SK-N-SH (cell line): ENCODE data around the gene NADSYN1. TPM values are rescaled to one million over a fixed set of nuclear protein-coding genes. Genes with fewer than 3 reads are reported as not detected.

Experiments used
- CTCF ChIA-PET: fragments of 300-600, 350-600 bp; formaldehyde crosslinking; extraction: SDS; loops from one replicate; lab custom pipeline; 2021; lab: Yijun Ruan, JAX
- POLR2A ChIA-PET: fragments of 350-600 bp; sonication (Branson Sonifier 250); formaldehyde crosslinking; extraction: SDS; loops from one replicate; lab custom pipeline; 2020; ENCODE audit warnings: antibody characterized with exemption, inconsistent platforms; lab: Yijun Ruan, JAX
- DNase-seq: peaks from one replicate; pipeline ENCODE4 v3.0.0; 2012
- H2AFZ ChIP-seq: fragments of 200-600 bp; sonication (generic); 2 replicates; pipeline ENCODE4 v1.8.1; 2016; ENCODE audit warnings: antibody characterized with exemption, mild to moderate bottlenecking, low read depth
- H3F3A ChIP-seq: fragments of 200-600 bp; sonication (generic); replicated peaks from 2 replicates; pipeline ENCODE3; 2016; ENCODE audit warnings: antibody characterized with exemption, mild to moderate bottlenecking; ENCODE audit not compliant: insufficient read depth
- H3K27ac ChIP-seq, 2 experiments: fragments of 200-500 bp in 1 of 2; fragments of 200-600 bp in 1 of 2; sonication (Bioruptor generic) in 1 of 2; sonication (generic), shearing (Covaris generic) in 1 of 2; 2 replicates each; pipeline versions ENCODE4 v1.5.1 to v1.6.1; 2014 to 2016; ENCODE audit warnings: low read depth in 2 of 2, inconsistent platforms in 1 of 2, low read length in 1 of 2, mild to moderate bottlenecking in 1 of 2, mixed read lengths in 1 of 2
- H3K27me3 ChIP-seq: fragments of 200-600 bp; sonication (generic), shearing (Covaris generic); 2 replicates; pipeline ENCODE4 v1.6.1; 2016; ENCODE audit warnings: mixed run types; ENCODE audit not compliant: insufficient read depth
- H3K36me3 ChIP-seq, 2 experiments: fragments of 200-500 bp in 1 of 2; fragments of 200-600 bp in 1 of 2; sonication (Bioruptor generic) in 1 of 2; sonication (generic) in 1 of 2; replicated peaks in 1 of 2; 2 replicates each; pipeline versions ENCODE3 to v1.5.1; 2014 to 2016; ENCODE audit warnings: low read length in 1 of 2, mild to moderate bottlenecking in 1 of 2; ENCODE audit not compliant: insufficient read depth in 2 of 2, control insufficient read depth in 1 of 2
- H3K4me1 ChIP-seq, 2 experiments: fragments of 200-500 bp in 1 of 2; fragments of 200-600 bp in 1 of 2; sonication (Bioruptor generic) in 1 of 2; sonication (generic), shearing (Covaris generic) in 1 of 2; 2 replicates each; pipeline versions ENCODE4 v1.5.1 to v1.6.1; 2014 to 2016; ENCODE audit warnings: low read depth in 1 of 2, low read length in 1 of 2, mixed run types in 1 of 2; ENCODE audit not compliant: insufficient read depth in 2 of 2, control insufficient read depth in 1 of 2
- H3K4me2 ChIP-seq: fragments of 200-600 bp; sonication (generic), shearing (Covaris generic); 2 replicates; pipeline ENCODE4 v1.6.1; 2017; ENCODE audit warnings: mixed run types
- H3K4me3 ChIP-seq, 2 experiments: fragments of 200-500 bp in 1 of 2; fragments of 200-600 bp in 1 of 2; sonication (Bioruptor generic) in 1 of 2; sonication (generic), shearing (Covaris generic) in 1 of 2; 2 replicates each; pipeline versions ENCODE4 v1.5.1 to v1.8.1; 2014 to 2016; ENCODE audit warnings: low read depth in 2 of 2, inconsistent platforms in 1 of 2, low read length in 1 of 2, mild to moderate bottlenecking in 1 of 2, mixed read lengths in 1 of 2, moderate library complexity in 1 of 2
- H3K79me2 ChIP-seq: fragments of 200-600 bp; sonication (generic); 2 replicates; pipeline ENCODE4 v1.8.1; 2017; ENCODE audit warnings: mild to moderate bottlenecking; ENCODE audit not compliant: insufficient read depth
- H3K9ac ChIP-seq: fragments of 200-600 bp; sonication (generic); 2 replicates; pipeline ENCODE4 v1.6.1; 2017; ENCODE audit warnings: mixed run types
- H3K9me2 ChIP-seq: fragments of 200-600 bp; sonication (generic); 2 replicates; pipeline ENCODE4 v1.6.1; 2017; ENCODE audit warnings: mixed run types
- H3K9me3 ChIP-seq: fragments of 200-600 bp; sonication (generic); 2 replicates; pipeline ENCODE4 v1.6.1; 2017; ENCODE audit warnings: mixed run types, mild to moderate bottlenecking, moderate library complexity
- H4K20me1 ChIP-seq: fragments of 200-600 bp; sonication (generic); 2 replicates; pipeline ENCODE4 v1.6.1; 2017; ENCODE audit warnings: mild to moderate bottlenecking, mixed run types; ENCODE audit not compliant: insufficient read depth
- ELF1 ChIP-seq: IDR thresholded peaks from 2 replicates; pipeline ENCODE4 v1.4.0; 2012
- EP300 ChIP-seq, 2 experiments: IDR thresholded peaks; 2 replicates each; pipeline versions ENCODE4 v1.4.0 to v1.6.1; 2012; ENCODE audit warnings: borderline replicate concordance in 1 of 2, low read depth in 1 of 2, low read length in 1 of 2
- EZH2phosphoT487 ChIP-seq: fragments of 200-600 bp; sonication (generic); IDR thresholded peaks from 2 replicates; pipeline ENCODE4 v1.6.1; 2017; ENCODE audit warnings: low read depth, mixed run types, mild to moderate bottlenecking, antibody characterized with exemption, moderate library complexity, borderline replicate concordance
- FOSL2 ChIP-seq: IDR thresholded peaks from 2 replicates; pipeline ENCODE4 v1.4.0; 2012; ENCODE audit warnings: low read depth, mild to moderate bottlenecking, moderate library complexity, borderline replicate concordance
- FOXJ3 ChIP-seq: sonication (generic); formaldehyde crosslinking; IDR thresholded peaks from 2 replicates; pipeline ENCODE4 v1.5.1; 2020; ENCODE audit warnings: mild to moderate bottlenecking, missing genetic modification reagents
- GATA2 ChIP-seq: sonication (generic); formaldehyde crosslinking; IDR thresholded peaks from 2 replicates; pipeline ENCODE4 v1.5.0; 2020; ENCODE audit warnings: mild to moderate bottlenecking, missing genetic modification reagents
- MEF2A ChIP-seq: IDR thresholded peaks from 2 replicates; pipeline ENCODE4 v1.4.0; 2012; ENCODE audit warnings: low read depth, borderline replicate concordance
- MXI1 ChIP-seq: IDR thresholded peaks from 2 replicates; pipeline ENCODE4 v1.6.1; 2012; ENCODE audit warnings: mild to moderate bottlenecking, low read depth, low read length, improper control_type of control experiment
- SIN3A ChIP-seq: IDR thresholded peaks from 2 replicates; pipeline ENCODE4 v1.6.1; 2012; ENCODE audit warnings: low read depth, mild to moderate bottlenecking, low read length, moderate library complexity, borderline replicate concordance
- TAF1 ChIP-seq: IDR thresholded peaks from 2 replicates; pipeline ENCODE4 v1.6.1; 2012; ENCODE audit warnings: low read depth, mild to moderate bottlenecking, low read length, moderate library complexity, borderline replicate concordance
- YY1 ChIP-seq: IDR thresholded peaks from 2 replicates; pipeline ENCODE4 v1.4.0; 2012; ENCODE audit warnings: low read depth, mild to moderate bottlenecking
- WGBS: methylation state at CpG from one replicate; pipeline ENCODE4 v1.1.6; 2017; ENCODE audit warnings: low lambda C conversion rate; 5-methylcytosine and 5-hydroxymethylcytosine counted together
- polyA plus RNA-seq, 3 experiments: library from polyadenylated mRNA; depleted of rRNA; stranded (reverse); fragments of >200 nt; gene quantifications; 2 replicates each; pipeline ENCODE4 v1.2.3, GENCODE V29; 2012
- TF ChIP-seq, protein P1 (sequence below): fragments of 150-350 bp; IDR thresholded peaks from 2 replicates; pipeline ENCODE4 v1.6.1; 2016; ENCODE audit warnings: mild to moderate bottlenecking, low read depth, low read length
- TF ChIP-seq, protein P2 (sequence below): IDR thresholded peaks from 2 replicates; pipeline ENCODE4 v1.4.0; 2012; ENCODE audit warnings: low read depth, borderline replicate concordance
- TF ChIP-seq, protein P3 (sequence below): IDR thresholded peaks from 2 replicates; pipeline ENCODE4; 2012

NADSYN1 gene
- polyA plus RNA-seq, 1 of the 3 experiments (the other 2 are of a cell fraction) = 62.5 TPM

DNA sequence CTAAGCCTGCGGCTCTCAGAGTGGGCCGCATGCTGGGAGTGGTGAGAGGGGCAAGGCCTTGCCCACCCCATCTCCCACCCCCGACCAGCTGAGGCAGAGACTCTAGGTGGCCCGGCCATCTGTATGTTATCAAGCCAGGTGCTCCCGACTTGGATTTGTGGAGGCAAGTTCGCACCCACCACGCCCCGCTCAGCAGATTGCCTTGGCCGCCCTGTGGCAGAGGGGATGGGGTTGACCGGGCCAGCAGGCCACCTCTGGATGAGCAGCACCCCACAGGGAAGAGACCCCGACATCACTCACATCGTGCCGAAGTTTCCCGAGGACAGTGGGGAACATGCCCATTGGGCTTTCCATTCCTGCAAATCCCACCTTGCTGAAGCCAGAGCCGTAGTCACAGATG, 45.6 kb upstream of the NADSYN1 start:
- 48% methylated on average over 5 of the region's 15 CpGs for WGBS
- TF ChIP-seq MEF2A (no peak), MXI1 (no peak), SIN3A (no peak), ELF1 (no peak), EZH2phosphoT487 (no peak), TAF1 (no peak), YY1 (no peak), GATA2 (CRISPR knock-in tag) (no peak)
- TF ChIP-seq, protein P1, sequence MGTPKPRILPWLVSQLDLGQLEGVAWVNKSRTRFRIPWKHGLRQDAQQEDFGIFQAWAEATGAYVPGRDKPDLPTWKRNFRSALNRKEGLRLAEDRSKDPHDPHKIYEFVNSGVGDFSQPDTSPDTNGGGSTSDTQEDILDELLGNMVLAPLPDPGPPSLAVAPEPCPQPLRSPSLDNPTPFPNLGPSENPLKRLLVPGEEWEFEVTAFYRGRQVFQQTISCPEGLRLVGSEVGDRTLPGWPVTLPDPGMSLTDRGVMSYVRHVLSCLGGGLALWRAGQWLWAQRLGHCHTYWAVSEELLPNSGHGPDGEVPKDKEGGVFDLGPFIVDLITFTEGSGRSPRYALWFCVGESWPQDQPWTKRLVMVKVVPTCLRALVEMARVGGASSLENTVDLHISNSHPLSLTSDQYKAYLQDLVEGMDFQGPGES = no peak
- TF ChIP-seq, protein P2, sequence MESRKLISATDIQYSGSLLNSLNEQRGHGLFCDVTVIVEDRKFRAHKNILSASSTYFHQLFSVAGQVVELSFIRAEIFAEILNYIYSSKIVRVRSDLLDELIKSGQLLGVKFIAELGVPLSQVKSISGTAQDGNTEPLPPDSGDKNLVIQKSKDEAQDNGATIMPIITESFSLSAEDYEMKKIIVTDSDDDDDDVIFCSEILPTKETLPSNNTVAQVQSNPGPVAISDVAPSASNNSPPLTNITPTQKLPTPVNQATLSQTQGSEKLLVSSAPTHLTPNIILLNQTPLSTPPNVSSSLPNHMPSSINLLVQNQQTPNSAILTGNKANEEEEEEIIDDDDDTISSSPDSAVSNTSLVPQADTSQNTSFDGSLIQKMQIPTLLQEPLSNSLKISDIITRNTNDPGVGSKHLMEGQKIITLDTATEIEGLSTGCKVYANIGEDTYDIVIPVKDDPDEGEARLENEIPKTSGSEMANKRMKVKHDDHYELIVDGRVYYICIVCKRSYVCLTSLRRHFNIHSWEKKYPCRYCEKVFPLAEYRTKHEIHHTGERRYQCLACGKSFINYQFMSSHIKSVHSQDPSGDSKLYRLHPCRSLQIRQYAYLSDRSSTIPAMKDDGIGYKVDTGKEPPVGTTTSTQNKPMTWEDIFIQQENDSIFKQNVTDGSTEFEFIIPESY = no peak
- no peaks in the 10 kb centered on the region for H3K27me3 ChIP-seq
- no peaks in the 10 kb centered on the region for H3F3A ChIP-seq
- no peaks in the 10 kb centered on the region for H3K9me2 ChIP-seq
- DNase-seq = no peak
- ChIA-PET CTCF (interaction anchor here (1.3 kb wide), 1 partner anchor 17 kb away, joined by 3 read pairs; no protein-coding TSS in a partner anchor), POLR2A (no interaction called here)
- H3K4me2 ChIP-seq = no peak overlapping the region
- no peaks in the 10 kb centered on the region for H4K20me1 ChIP-seq
- no peak overlapping the region for H3K4me3 ChIP-seq
- H3K79me2 ChIP-seq = no peaks in the 10 kb centered on the region
- no peaks in the 10 kb centered on the region; a peak in 1 of 4 replicates for H3K4me1 ChIP-seq
- no peaks in the 10 kb centered on the region for H3K36me3 ChIP-seq
- no peak overlapping the region for H3K9ac ChIP-seq
- no peak overlapping the region for H2AFZ ChIP-seq
- H3K9me3 ChIP-seq = no peaks in the 10 kb centered on the region
- no peak overlapping the region for H3K27ac ChIP-seq

DNA sequence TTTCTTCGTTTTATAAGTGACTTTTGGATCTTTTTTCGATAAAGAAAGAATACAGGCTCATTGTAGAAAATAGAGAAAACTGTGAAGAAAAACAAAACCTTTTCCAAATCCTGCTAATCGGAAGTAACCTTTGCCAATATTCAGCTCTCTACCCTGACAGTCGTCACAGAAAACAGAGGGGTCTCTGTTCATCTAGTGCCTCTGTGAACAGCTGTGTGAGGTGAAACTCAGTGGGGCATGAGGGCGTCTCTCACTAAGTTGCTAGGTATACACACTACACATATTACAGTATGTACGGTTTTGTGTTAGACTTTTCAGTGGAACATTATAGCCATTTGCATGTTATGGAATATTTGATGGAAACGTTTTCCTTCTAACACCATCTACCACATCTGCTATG, 44.2 kb upstream of the NADSYN1 start:
- Histone ChIP-seq H3F3A (no peaks in the 10 kb centered on the region), H3K79me2 (no peaks in the 10 kb centered on the region), H3K4me2 (no peak overlapping the region), H3K27ac (no peak overlapping the region), H3K4me1 (no peaks in the 10 kb centered on the region; a peak in 1 of 4 replicates), H3K9ac (no peak overlapping the region), H3K9me2 (no peaks in the 10 kb centered on the region), H2AFZ (no peak overlapping the region), H3K4me3 (no peak overlapping the region), H3K36me3 (no peaks in the 10 kb centered on the region), H3K27me3 (no peaks in the 10 kb centered on the region), H4K20me1 (no peaks in the 10 kb centered on the region), H3K9me3 (no peaks in the 10 kb centered on the region)
- DNase-seq = no peak
- POLR2A ChIA-PET = no interaction called here
- CTCF ChIA-PET = no interaction called here
- WGBS = 30% methylated on average over 7 of the region's 7 CpGs
- no peak for TF ChIP-seq GATA2 (CRISPR knock-in tag)
- TF ChIP-seq FOXJ3 (CRISPR knock-in tag) = no peak
- TF ChIP-seq, protein P3, sequence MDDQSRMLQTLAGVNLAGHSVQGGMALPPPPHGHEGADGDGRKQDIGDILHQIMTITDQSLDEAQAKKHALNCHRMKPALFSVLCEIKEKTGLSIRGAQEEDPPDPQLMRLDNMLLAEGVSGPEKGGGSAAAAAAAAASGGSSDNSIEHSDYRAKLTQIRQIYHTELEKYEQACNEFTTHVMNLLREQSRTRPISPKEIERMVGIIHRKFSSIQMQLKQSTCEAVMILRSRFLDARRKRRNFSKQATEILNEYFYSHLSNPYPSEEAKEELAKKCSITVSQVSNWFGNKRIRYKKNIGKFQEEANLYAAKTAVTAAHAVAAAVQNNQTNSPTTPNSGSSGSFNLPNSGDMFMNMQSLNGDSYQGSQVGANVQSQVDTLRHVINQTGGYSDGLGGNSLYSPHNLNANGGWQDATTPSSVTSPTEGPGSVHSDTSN = no peak
- TF ChIP-seq FOSL2 = no peak
- no peak for TF ChIP-seq EP300 (IDR thresholded peaks at IDR 0.05; ENCODE audit: borderline replicate concordance in 1 of 2, low read depth in 1 of 2, low read length in 1 of 2)
